HG02642 (cell line): ENCODE results near the gene PER2.

Experiments
- ATAC-seq: cut with Tn5 transposase; IDR thresholded peaks from one replicate; pipeline ENCODE4 v1.9.1; 2021; ENCODE audit warnings: mild to moderate bottlenecking; ENCODE audit not compliant: unreplicated experiment, poor library complexity

Gene PER2

DNA sequence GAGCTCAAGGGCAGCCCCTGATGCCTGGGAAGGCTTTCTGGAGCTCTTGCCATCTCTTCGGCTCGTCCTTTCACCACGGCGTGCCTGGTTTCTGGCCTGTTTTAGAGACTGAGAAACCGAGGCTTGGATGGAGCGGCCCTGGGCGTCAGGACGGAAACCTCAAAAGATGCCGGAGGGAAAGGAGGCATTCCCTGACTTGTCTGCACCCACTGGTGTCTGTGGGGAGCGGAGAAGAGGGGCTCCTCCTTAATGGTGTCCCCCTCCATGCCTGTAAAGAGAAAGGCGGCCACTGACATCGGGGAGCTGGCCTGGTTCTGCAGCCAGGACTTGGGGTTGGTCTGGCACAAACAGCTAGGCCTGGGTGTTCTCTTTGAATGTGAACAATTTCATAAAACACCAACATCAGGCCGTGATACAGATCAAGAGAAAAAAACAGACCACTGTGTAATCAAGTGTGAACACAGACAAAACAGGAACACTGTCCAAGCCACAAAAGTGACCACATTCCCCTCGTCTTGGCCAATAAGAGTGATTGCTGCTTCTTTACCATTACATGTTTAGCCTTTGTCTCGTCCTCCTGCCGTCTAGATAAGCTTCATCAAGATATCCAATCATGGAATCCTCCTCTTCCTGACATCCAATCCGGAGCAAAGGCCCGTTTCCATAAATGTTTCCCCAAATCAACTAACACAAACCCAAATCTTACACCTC lies 84.3 kb downstream of the PER2 start:
- no peak for ATAC-seq

- peak; percentile 96 for ATAC-seq
Measured at GRCh38 chr2:238203094-238203972, 85.1 kb downstream of the PER2 start, which contains the start of gene ILKAP. Gene ILKAP, minus strand, starts transcription at chr2:238203695. Its CDS starts 142 bp downstream, at chr2:238203553.

- no peak for ATAC-seq
Measured at GRCh38 chr2:238202326-238203093, 85.9 kb downstream of the PER2 start.
